Activated CD4-positive, alpha-beta T cell treated with anti-CD3 and anti-CD28 coated beads, Interleukin-2, amount 10 ng/mL, durations not matched to agents 24 days and 14 days (primary cell): ENCODE results near the gene ANKRD33B. TPM values are rescaled to one million over a fixed set of nuclear protein-coding genes. Genes with fewer than 3 reads are reported as not detected.
"Not testable (repeated sequence)": the region's sequence is repeated elsewhere in the genome, so short reads cannot be mapped to it uniquely, and the experiment has no call there.

ENCODE experiments used
- DNase-seq: peaks from one replicate; pipeline ENCODE4 v3.0.0; 2022
- H3K27ac Mint-ChIP-seq: one replicate; pipeline ENCODE4 v1.8.0; 2022; ENCODE audit warnings: mild to moderate bottlenecking, mixed read lengths
- H3K27me3 Mint-ChIP-seq: one replicate; pipeline ENCODE4 v1.8.0; 2022; ENCODE audit warnings: mixed read lengths
- H3K36me3 Mint-ChIP-seq: one replicate; pipeline ENCODE4 v1.8.0; 2022; ENCODE audit warnings: low read depth, mild to moderate bottlenecking, mixed read lengths
- H3K4me1 Mint-ChIP-seq: one replicate; pipeline ENCODE4 v1.8.0; 2021; ENCODE audit warnings: mixed read lengths
- H3K4me3 Mint-ChIP-seq: one replicate; pipeline ENCODE4 v1.8.0; 2022; ENCODE audit warnings: mild to moderate bottlenecking, moderate library complexity, mixed read lengths
- H3K9me3 Mint-ChIP-seq: one replicate; pipeline ENCODE4 v1.8.0; 2021; ENCODE audit warnings: mixed read lengths
- intact Hi-C: fragments of 100-400 bp; cut with micrococcal nuclease; formaldehyde crosslinking; loops from one replicate; pipeline ENCODE4 v1.15.1; 2023
- total RNA-seq: library from RNA; stranded (reverse); gene quantifications from 2 replicates; pipeline ENCODE4 v1.2.3, GENCODE V29; 2022

The ANKRD33B gene
- total RNA-seq, 1 donor from 2014 or later = 21.7 TPM

GRCh38 chr5:10542055-10542550, 21.8 kb upstream of the ANKRD33B start:
- H3K4me3 Mint-ChIP-seq = no peak overlapping the region
- peaks cover 7% of the 10 kb centered on the region for H3K4me1 Mint-ChIP-seq
- no peaks in the 10 kb centered on the region for H3K9me3 Mint-ChIP-seq
- no peaks in the 10 kb centered on the region for H3K36me3 Mint-ChIP-seq
- peaks cover 37% of the 10 kb centered on the region for H3K27me3 Mint-ChIP-seq
- DNase-seq = no peak
- H3K27ac Mint-ChIP-seq = no peak overlapping the region
- intact Hi-C loops = no loop called here

- H3K4me3 Mint-ChIP-seq = no peak overlapping the region
- intact Hi-C loops = no loop called here
- no peaks in the 10 kb centered on the region for H3K9me3 Mint-ChIP-seq
- H3K36me3 Mint-ChIP-seq = no peaks in the 10 kb centered on the region
- H3K27me3 Mint-ChIP-seq = peaks cover 37% of the 10 kb centered on the region
- no peak for DNase-seq
- peaks cover 3% of the 10 kb centered on the region for H3K4me1 Mint-ChIP-seq
- no peak overlapping the region for H3K27ac Mint-ChIP-seq
Measured at GRCh38 chr5:10543585-10544040, 20.3 kb upstream of the ANKRD33B start.

GRCh38 chr5:10545084-10545483, 18.8 kb upstream of the ANKRD33B start:
- Mint-ChIP-seq H3K4me1 (peaks cover 3% of the 10 kb centered on the region), H3K9me3 (no peaks in the 10 kb centered on the region), H3K27ac (no peak overlapping the region), H3K36me3 (no peaks in the 10 kb centered on the region), H3K27me3 (peaks cover 33% of the 10 kb centered on the region), H3K4me3 (no peak overlapping the region)
- no peak for DNase-seq
- intact Hi-C loops = no loop called here

GRCh38 chr5:10546186-10546585, 17.7 kb upstream of the ANKRD33B start:
- Mint-ChIP-seq H3K27ac (no peak overlapping the region), H3K27me3 (peaks cover 34% of the 10 kb centered on the region), H3K4me3 (no peak overlapping the region), H3K36me3 (no peaks in the 10 kb centered on the region), H3K9me3 (no peaks in the 10 kb centered on the region), H3K4me1 (peaks cover 3% of the 10 kb centered on the region)
- DNase-seq = no peak
- intact Hi-C loops = no loop called here

GRCh38 chr5:10548418-10549122, 15.3 kb upstream of the ANKRD33B start:
- intact Hi-C loops = no loop called here
- H3K4me3 Mint-ChIP-seq = no peak overlapping the region
- H3K9me3 Mint-ChIP-seq = no peaks in the 10 kb centered on the region
- peaks cover 24% of the 10 kb centered on the region for H3K27me3 Mint-ChIP-seq
- DNase-seq = no peak
- H3K4me1 Mint-ChIP-seq = peaks cover 9% of the 10 kb centered on the region
- H3K27ac Mint-ChIP-seq = no peak overlapping the region
- no peaks in the 10 kb centered on the region for H3K36me3 Mint-ChIP-seq

GRCh38 chr5:10549123-10549514, 14.8 kb upstream of the ANKRD33B start:
- H3K27ac Mint-ChIP-seq, H3K9me3 Mint-ChIP-seq, H3K36me3 Mint-ChIP-seq, H3K4me1 Mint-ChIP-seq, DNase-seq, H3K4me3 Mint-ChIP-seq, intact Hi-C loops: not testable (repeated sequence)
- peaks cover 26% of the 10 kb centered on the region for H3K27me3 Mint-ChIP-seq

- intact Hi-C loops = no loop called here
- H3K4me1 Mint-ChIP-seq = peaks cover 9% of the 10 kb centered on the region
- H3K9me3 Mint-ChIP-seq = no peaks in the 10 kb centered on the region
- peaks cover 30% of the 10 kb centered on the region for H3K27me3 Mint-ChIP-seq
- no peak for DNase-seq
- no peak overlapping the region for H3K4me3 Mint-ChIP-seq
- H3K27ac Mint-ChIP-seq = no peak overlapping the region
- no peaks in the 10 kb centered on the region for H3K36me3 Mint-ChIP-seq
Measured at GRCh38 chr5:10550222-10550995, 13.5 kb upstream of the ANKRD33B start.

- Mint-ChIP-seq H3K27me3 (peaks cover 33% of the 10 kb centered on the region), H3K9me3 (no peaks in the 10 kb centered on the region), H3K4me3 (no peak overlapping the region), H3K27ac (no peak overlapping the region), H3K36me3 (no peaks in the 10 kb centered on the region), H3K4me1 (peaks cover 10% of the 10 kb centered on the region)
- intact Hi-C loops = no loop called here
- no peak for DNase-seq
Measured at GRCh38 chr5:10551782-10552138, 12.1 kb upstream of the ANKRD33B start.

GRCh38 chr5:10552183-10553143, 11.4 kb upstream of the ANKRD33B start:
- Mint-ChIP-seq H3K4me3 (no peak overlapping the region), H3K4me1 (peaks cover 11% of the 10 kb centered on the region), H3K36me3 (no peaks in the 10 kb centered on the region), H3K27me3 (peaks cover 35% of the 10 kb centered on the region), H3K27ac (no peak overlapping the region), H3K9me3 (no peaks in the 10 kb centered on the region)
- peak; percentile 63 for DNase-seq
- intact Hi-C loops = no loop called here

GRCh38 chr5:10553476-10553875, 10.4 kb upstream of the ANKRD33B start:
- H3K9me3 Mint-ChIP-seq = no peaks in the 10 kb centered on the region
- intact Hi-C loops = no loop called here
- H3K36me3 Mint-ChIP-seq = no peaks in the 10 kb centered on the region
- no peak overlapping the region for H3K4me3 Mint-ChIP-seq
- no peak overlapping the region for H3K27ac Mint-ChIP-seq
- no peak for DNase-seq
- H3K27me3 Mint-ChIP-seq = peaks cover 39% of the 10 kb centered on the region
- peaks cover 10% of the 10 kb centered on the region for H3K4me1 Mint-ChIP-seq

GRCh38 chr5:10555277-10555684, 8.6 kb upstream of the ANKRD33B start:
- intact Hi-C loops = no loop called here
- H3K4me3 Mint-ChIP-seq = no peak overlapping the region
- H3K36me3 Mint-ChIP-seq = no peaks in the 10 kb centered on the region
- no peak for DNase-seq
- H3K4me1 Mint-ChIP-seq = peaks cover 10% of the 10 kb centered on the region
- H3K27me3 Mint-ChIP-seq = peaks cover 53% of the 10 kb centered on the region
- H3K27ac Mint-ChIP-seq = no peak overlapping the region
- H3K9me3 Mint-ChIP-seq = no peaks in the 10 kb centered on the region

GRCh38 chr5:10556289-10556807, 7.5 kb upstream of the ANKRD33B start:
- no peaks in the 10 kb centered on the region for H3K36me3 Mint-ChIP-seq
- H3K27me3 Mint-ChIP-seq = peaks cover 59% of the 10 kb centered on the region
- no peak for DNase-seq
- intact Hi-C loops = no loop called here
- no peaks in the 10 kb centered on the region for H3K9me3 Mint-ChIP-seq
- H3K27ac Mint-ChIP-seq = no peak overlapping the region
- no peak overlapping the region for H3K4me3 Mint-ChIP-seq
- peaks cover 10% of the 10 kb centered on the region for H3K4me1 Mint-ChIP-seq

GRCh38 chr5:10556893-10557746, 6.8 kb upstream of the ANKRD33B start:
- Mint-ChIP-seq H3K9me3 (no peaks in the 10 kb centered on the region), H3K27ac (no peak overlapping the region), H3K4me3 (no peak overlapping the region), H3K36me3 (no peaks in the 10 kb centered on the region), H3K27me3 (peaks cover 60% of the 10 kb centered on the region), H3K4me1 (peaks cover 12% of the 10 kb centered on the region)
- intact Hi-C loops = no loop called here
- no peak for DNase-seq
